MM.1S (cell line): ENCODE results near the gene PEX14.

Source experiments
- CTCF ChIP-seq: fragments of 300-600 bp; sonication (generic); IDR thresholded peaks from 2 replicates; pipeline ENCODE4 v1.5.1; 2016; ENCODE audit warnings: antibody characterized with exemption, low read length, mixed read lengths
- EZH2 ChIP-seq: fragments of 300-600 bp; sonication (generic); optimal IDR thresholded peaks from 2 replicates; pipeline ENCODE3; 2017; ENCODE audit warnings: low read depth, mild to moderate bottlenecking, antibody characterized with exemption, low read length, mixed read lengths

- TF ChIP-seq CTCF (no peak), EZH2 (no peak)
These were observed 64.1 kb downstream of the PEX14 start for GRCh38 chr1:10538646-10539355.
